Sigmoid colon (tissue), 3 donors: Measurements from ENCODE around the gene LANCL1.

ENCODE experiments used
- CTCF ChIP-seq, 4 experiments: fragments of 450-650 bp in 3 of 4; fragments of 200-600 bp in 1 of 4; IDR thresholded peaks; one replicate each; pipeline ENCODE4 v1.5.1; 2016 to 2019; ENCODE audit warnings: antibody characterized with exemption in 4 of 4, mild to moderate bottlenecking in 3 of 4, moderate library complexity in 2 of 4
- POLR2A ChIP-seq, 2 donors: fragments of 450-650 bp; IDR thresholded peaks; one replicate each; pipeline ENCODE4 v1.6.1; 2016; ENCODE audit warnings: antibody characterized with exemption in 2 of 2, mild to moderate bottlenecking in 2 of 2, moderate library complexity in 2 of 2

- no peak for TF ChIP-seq CTCF (IDR thresholded peaks at IDR 0.05)
- TF ChIP-seq POLR2A (IDR thresholded peaks at IDR 0.05), result no peak
These were observed 84.1 kb downstream of the LANCL1 start for GRCh38 chr2:210392469-210392881.
